ENCODE results near the gene INAFM2. TPM values are rescaled to one million over a fixed set of nuclear protein-coding genes. Genes with fewer than 3 reads are reported as not detected.
A peak's percentile ranks its signal among the peaks of the same experiment; 100 is the strongest.

The INAFM2 gene
- total and polyA plus RNA-seq, 9 of the 15 experiments (the other 6 are each of a cell fraction or from before 2014, with no cell fraction given), result 11.8 to 43.1 (median 27.2) TPM

- TF ChIP-seq AFF1 (IDR thresholded peaks at IDR 0.05; ENCODE audit: low read depth in 1 of 2, partially characterized antibody in 2 of 2) (no peak), ZNF695 (CRISPR knock-in tag; IDR thresholded peaks at IDR 0.05) (no peak), ZNF212 (CRISPR knock-in tag; IDR thresholded peaks at IDR 0.05) (no peak), ZNF584 (CRISPR knock-in tag; IDR thresholded peaks at IDR 0.05; ENCODE audit: low read depth) (no peak), CC2D1A (IDR thresholded peaks at IDR 0.05) (peak; percentile 64), ZNF232 (CRISPR knock-in tag; IDR thresholded peaks at IDR 0.05) (no peak), ZNF655 (CRISPR knock-in tag; IDR thresholded peaks at IDR 0.05) (no peak), CCNT2 (IDR thresholded peaks at IDR 0.05; ENCODE audit: borderline replicate concordance, extremely low read depth, insufficient read length, low read depth, low read length) (no peak)
- TF ChIP-seq, protein P1, sequence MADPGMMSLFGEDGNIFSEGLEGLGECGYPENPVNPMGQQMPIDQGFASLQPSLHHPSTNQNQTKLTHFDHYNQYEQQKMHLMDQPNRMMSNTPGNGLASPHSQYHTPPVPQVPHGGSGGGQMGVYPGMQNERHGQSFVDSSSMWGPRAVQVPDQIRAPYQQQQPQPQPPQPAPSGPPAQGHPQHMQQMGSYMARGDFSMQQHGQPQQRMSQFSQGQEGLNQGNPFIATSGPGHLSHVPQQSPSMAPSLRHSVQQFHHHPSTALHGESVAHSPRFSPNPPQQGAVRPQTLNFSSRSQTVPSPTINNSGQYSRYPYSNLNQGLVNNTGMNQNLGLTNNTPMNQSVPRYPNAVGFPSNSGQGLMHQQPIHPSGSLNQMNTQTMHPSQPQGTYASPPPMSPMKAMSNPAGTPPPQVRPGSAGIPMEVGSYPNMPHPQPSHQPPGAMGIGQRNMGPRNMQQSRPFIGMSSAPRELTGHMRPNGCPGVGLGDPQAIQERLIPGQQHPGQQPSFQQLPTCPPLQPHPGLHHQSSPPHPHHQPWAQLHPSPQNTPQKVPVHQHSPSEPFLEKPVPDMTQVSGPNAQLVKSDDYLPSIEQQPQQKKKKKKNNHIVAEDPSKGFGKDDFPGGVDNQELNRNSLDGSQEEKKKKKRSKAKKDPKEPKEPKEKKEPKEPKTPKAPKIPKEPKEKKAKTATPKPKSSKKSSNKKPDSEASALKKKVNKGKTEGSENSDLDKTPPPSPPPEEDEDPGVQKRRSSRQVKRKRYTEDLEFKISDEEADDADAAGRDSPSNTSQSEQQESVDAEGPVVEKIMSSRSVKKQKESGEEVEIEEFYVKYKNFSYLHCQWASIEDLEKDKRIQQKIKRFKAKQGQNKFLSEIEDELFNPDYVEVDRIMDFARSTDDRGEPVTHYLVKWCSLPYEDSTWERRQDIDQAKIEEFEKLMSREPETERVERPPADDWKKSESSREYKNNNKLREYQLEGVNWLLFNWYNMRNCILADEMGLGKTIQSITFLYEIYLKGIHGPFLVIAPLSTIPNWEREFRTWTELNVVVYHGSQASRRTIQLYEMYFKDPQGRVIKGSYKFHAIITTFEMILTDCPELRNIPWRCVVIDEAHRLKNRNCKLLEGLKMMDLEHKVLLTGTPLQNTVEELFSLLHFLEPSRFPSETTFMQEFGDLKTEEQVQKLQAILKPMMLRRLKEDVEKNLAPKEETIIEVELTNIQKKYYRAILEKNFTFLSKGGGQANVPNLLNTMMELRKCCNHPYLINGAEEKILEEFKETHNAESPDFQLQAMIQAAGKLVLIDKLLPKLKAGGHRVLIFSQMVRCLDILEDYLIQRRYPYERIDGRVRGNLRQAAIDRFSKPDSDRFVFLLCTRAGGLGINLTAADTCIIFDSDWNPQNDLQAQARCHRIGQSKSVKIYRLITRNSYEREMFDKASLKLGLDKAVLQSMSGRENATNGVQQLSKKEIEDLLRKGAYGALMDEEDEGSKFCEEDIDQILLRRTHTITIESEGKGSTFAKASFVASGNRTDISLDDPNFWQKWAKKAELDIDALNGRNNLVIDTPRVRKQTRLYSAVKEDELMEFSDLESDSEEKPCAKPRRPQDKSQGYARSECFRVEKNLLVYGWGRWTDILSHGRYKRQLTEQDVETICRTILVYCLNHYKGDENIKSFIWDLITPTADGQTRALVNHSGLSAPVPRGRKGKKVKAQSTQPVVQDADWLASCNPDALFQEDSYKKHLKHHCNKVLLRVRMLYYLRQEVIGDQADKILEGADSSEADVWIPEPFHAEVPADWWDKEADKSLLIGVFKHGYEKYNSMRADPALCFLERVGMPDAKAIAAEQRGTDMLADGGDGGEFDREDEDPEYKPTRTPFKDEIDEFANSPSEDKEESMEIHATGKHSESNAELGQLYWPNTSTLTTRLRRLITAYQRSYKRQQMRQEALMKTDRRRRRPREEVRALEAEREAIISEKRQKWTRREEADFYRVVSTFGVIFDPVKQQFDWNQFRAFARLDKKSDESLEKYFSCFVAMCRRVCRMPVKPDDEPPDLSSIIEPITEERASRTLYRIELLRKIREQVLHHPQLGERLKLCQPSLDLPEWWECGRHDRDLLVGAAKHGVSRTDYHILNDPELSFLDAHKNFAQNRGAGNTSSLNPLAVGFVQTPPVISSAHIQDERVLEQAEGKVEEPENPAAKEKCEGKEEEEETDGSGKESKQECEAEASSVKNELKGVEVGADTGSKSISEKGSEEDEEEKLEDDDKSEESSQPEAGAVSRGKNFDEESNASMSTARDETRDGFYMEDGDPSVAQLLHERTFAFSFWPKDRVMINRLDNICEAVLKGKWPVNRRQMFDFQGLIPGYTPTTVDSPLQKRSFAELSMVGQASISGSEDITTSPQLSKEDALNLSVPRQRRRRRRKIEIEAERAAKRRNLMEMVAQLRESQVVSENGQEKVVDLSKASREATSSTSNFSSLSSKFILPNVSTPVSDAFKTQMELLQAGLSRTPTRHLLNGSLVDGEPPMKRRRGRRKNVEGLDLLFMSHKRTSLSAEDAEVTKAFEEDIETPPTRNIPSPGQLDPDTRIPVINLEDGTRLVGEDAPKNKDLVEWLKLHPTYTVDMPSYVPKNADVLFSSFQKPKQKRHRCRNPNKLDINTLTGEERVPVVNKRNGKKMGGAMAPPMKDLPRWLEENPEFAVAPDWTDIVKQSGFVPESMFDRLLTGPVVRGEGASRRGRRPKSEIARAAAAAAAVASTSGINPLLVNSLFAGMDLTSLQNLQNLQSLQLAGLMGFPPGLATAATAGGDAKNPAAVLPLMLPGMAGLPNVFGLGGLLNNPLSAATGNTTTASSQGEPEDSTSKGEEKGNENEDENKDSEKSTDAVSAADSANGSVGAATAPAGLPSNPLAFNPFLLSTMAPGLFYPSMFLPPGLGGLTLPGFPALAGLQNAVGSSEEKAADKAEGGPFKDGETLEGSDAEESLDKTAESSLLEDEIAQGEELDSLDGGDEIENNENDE (IDR thresholded peaks at IDR 0.05; ENCODE audit: low read depth, low read length), result no peak
These were observed 43.9 kb upstream of the INAFM2 start (continued) for GRCh38 chr15:40279437-40280141.

Measured in K562 (cell line).